ACC112 (cell line): ENCODE results near the gene AREG.

Experiments used
- H2AFZ ChIP-seq: fragments of 200-600 bp; sonication (generic); one replicate; pipeline ENCODE4 v1.6.0; 2017; ENCODE audit warnings: antibody characterized with exemption, low read length; ENCODE audit not compliant: unreplicated experiment
- H3K27ac ChIP-seq: fragments of 200-600 bp; sonication (generic); 2 replicates; pipeline ENCODE4 v1.5.1; 2014; ENCODE audit warnings: low read depth, mild to moderate bottlenecking, antibody characterized with exemption, low read length, moderate library complexity
- H3K27me3 ChIP-seq: fragments of 200-600 bp; sonication (generic); 2 replicates; pipeline ENCODE4 v1.6.1; 2014; ENCODE audit warnings: mild to moderate bottlenecking, antibody characterized with exemption, low read length, moderate library complexity, mixed read lengths; ENCODE audit not compliant: insufficient read depth
- H3K36me3 ChIP-seq: fragments of 200-600 bp; sonication (generic); 2 replicates; pipeline ENCODE4 v1.6.1; 2016; ENCODE audit warnings: mild to moderate bottlenecking, antibody characterized with exemption, low read length, moderate library complexity, mixed read lengths; ENCODE audit not compliant: insufficient read depth
- H3K4me1 ChIP-seq: fragments of 200-600 bp; sonication (generic); one replicate; pipeline ENCODE4 v1.6.1; 2016; ENCODE audit warnings: low read length, mixed read lengths; ENCODE audit not compliant: insufficient read depth, unreplicated experiment, control insufficient read depth
- H3K4me3 ChIP-seq: fragments of 200-600 bp; sonication (generic); 2 replicates; pipeline ENCODE4 v1.5.1; 2014; ENCODE audit warnings: mild to moderate bottlenecking, low read depth, low read length
- H3K79me2 ChIP-seq: fragments of 200-600 bp; sonication (generic); one replicate; pipeline ENCODE4 v1.6.0; 2016; ENCODE audit warnings: low read length; ENCODE audit not compliant: control insufficient read depth, unreplicated experiment, insufficient read depth

Gene AREG

GRCh38 chr4:74449571-74450297 is 4.8 kb downstream of the AREG start:
- Histone ChIP-seq H3K79me2 (no peaks in the 10 kb centered on the region), H3K4me3 (peak overlapping the region; percentile 45), H3K4me1 (peaks cover 57% of the 10 kb centered on the region), H3K36me3 (no peaks in the 10 kb centered on the region), H3K27me3 (no peaks in the 10 kb centered on the region), H3K27ac (peak overlapping the region; percentile 77), H2AFZ (no peak overlapping the region)

- H3K36me3 ChIP-seq, result peaks cover 3% of the 10 kb centered on the region; the same call in 1 of the 2 replicates
- H3K4me1 ChIP-seq, result peaks cover 57% of the 10 kb centered on the region
- peak overlapping the region; percentile 77 for H3K27ac ChIP-seq
- H3K4me3 ChIP-seq, result peak overlapping the region; percentile 45
- H3K27me3 ChIP-seq, result no peaks in the 10 kb centered on the region
- no peaks in the 10 kb centered on the region for H3K79me2 ChIP-seq
- H2AFZ ChIP-seq, result no peak overlapping the region
These were observed 5.4 kb downstream of the AREG start for GRCh38 chr4:74450298-74450683.

- H3K4me3 ChIP-seq, result no peak overlapping the region
- no peaks in the 10 kb centered on the region for H3K27me3 ChIP-seq
- H3K36me3 ChIP-seq, result peaks cover 5% of the 10 kb centered on the region; the same call in 1 of the 2 replicates
- H3K27ac ChIP-seq, result peak overlapping the region; percentile 77
- H2AFZ ChIP-seq, result no peak overlapping the region
- H3K4me1 ChIP-seq, result peaks cover 54% of the 10 kb centered on the region
- H3K79me2 ChIP-seq, result no peaks in the 10 kb centered on the region
These were observed 6.3 kb downstream of the AREG start for GRCh38 chr4:74451214-74451661.

- H3K27me3 ChIP-seq, result no peaks in the 10 kb centered on the region
- H3K79me2 ChIP-seq, result no peaks in the 10 kb centered on the region
- no peak overlapping the region for H3K27ac ChIP-seq
- H2AFZ ChIP-seq, result no peak overlapping the region
- H3K36me3 ChIP-seq, result peaks cover 5% of the 10 kb centered on the region; the same call in 1 of the 2 replicates
- peaks cover 36% of the 10 kb centered on the region for H3K4me1 ChIP-seq
- H3K4me3 ChIP-seq, result no peak overlapping the region
These were observed 8.2 kb downstream of the AREG start for GRCh38 chr4:74453037-74453635.

GRCh38 chr4:74453829-74454742 is 9.2 kb downstream of the AREG start:
- H2AFZ ChIP-seq, result no peak overlapping the region
- no peaks in the 10 kb centered on the region for H3K79me2 ChIP-seq
- no peak overlapping the region for H3K27ac ChIP-seq
- no peak overlapping the region for H3K4me3 ChIP-seq
- peaks cover 27% of the 10 kb centered on the region for H3K4me1 ChIP-seq
- H3K36me3 ChIP-seq, result peaks cover 5% of the 10 kb centered on the region; the same call in 1 of the 2 replicates
- H3K27me3 ChIP-seq, result no peaks in the 10 kb centered on the region

- Histone ChIP-seq H3K27ac (no peak overlapping the region), H3K79me2 (no peaks in the 10 kb centered on the region), H2AFZ (no peak overlapping the region), H3K27me3 (no peaks in the 10 kb centered on the region), H3K4me1 (peaks cover 14% of the 10 kb centered on the region), H3K4me3 (no peak overlapping the region), H3K36me3 (peaks cover 5% of the 10 kb centered on the region; the same call in 1 of the 2 replicates)
These were observed 10.6 kb downstream of the AREG start for GRCh38 chr4:74455361-74456055.

- H3K4me1 ChIP-seq, result peaks cover 7% of the 10 kb centered on the region
- no peaks in the 10 kb centered on the region for H3K79me2 ChIP-seq
- peaks cover 5% of the 10 kb centered on the region; the same call in 1 of the 2 replicates for H3K36me3 ChIP-seq
- H3K4me3 ChIP-seq, result no peak overlapping the region
- no peak overlapping the region for H3K27ac ChIP-seq
- no peak overlapping the region for H2AFZ ChIP-seq
- no peaks in the 10 kb centered on the region for H3K27me3 ChIP-seq
These were observed 11.3 kb downstream of the AREG start for GRCh38 chr4:74456056-74456744.

- Histone ChIP-seq H2AFZ (no peak overlapping the region), H3K4me1 (no peaks in the 10 kb centered on the region), H3K4me3 (no peak overlapping the region), H3K27me3 (no peaks in the 10 kb centered on the region), H3K27ac (no peak overlapping the region), H3K36me3 (peaks cover 5% of the 10 kb centered on the region; the same call in 1 of the 2 replicates), H3K79me2 (no peaks in the 10 kb centered on the region)
These were observed 12.0 kb downstream of the AREG start for GRCh38 chr4:74456849-74457395.

- Histone ChIP-seq H3K36me3 (no peaks in the 10 kb centered on the region), H3K27me3 (no peaks in the 10 kb centered on the region), H3K79me2 (no peaks in the 10 kb centered on the region), H3K4me3 (no peak overlapping the region), H3K4me1 (no peaks in the 10 kb centered on the region), H2AFZ (no peak overlapping the region), H3K27ac (no peak overlapping the region)
These were observed 15.9 kb downstream of the AREG start for GRCh38 chr4:74460833-74461232.
